Left lung (tissue), 10 donors: Measurements from ENCODE around the gene MAPK9. TPM values are rescaled to one million over a fixed set of nuclear protein-coding genes. Genes with fewer than 3 reads are reported as not detected.

Experiments used
- ATAC-seq: fragments of 200-7000 bp; cut with Tn5 transposase; one replicate; pipeline ENCODE4 v1.9.1; 2020; ENCODE audit warnings: moderate library complexity
- DNase-seq, 4 donors: peaks; one replicate each; pipeline ENCODE4 v3.0.0-alpha.2; 2013 to 2020
- H3K27ac ChIP-seq, 2 donors: fragments of 200-600 bp; sonication (generic) in 1 of 2; one replicate each; pipeline versions ENCODE4 v1.5.0 to v1.8.0; 2020 to 2021
- H3K27me3 ChIP-seq, 2 donors: fragments of 200-600 bp; sonication (generic) in 1 of 2; one replicate each; pipeline versions ENCODE4 v1.5.0 to v1.8.0; 2020 to 2021
- H3K36me3 ChIP-seq, 2 donors: fragments of 200-600 bp; sonication (generic) in 1 of 2; one replicate each; pipeline versions ENCODE4 v1.5.0 to v1.8.0; 2020 to 2021
- H3K4me1 ChIP-seq, 2 donors: fragments of 200-600 bp; one replicate each; pipeline ENCODE4 v1.8.0; 2021
- H3K4me3 ChIP-seq, 2 donors: fragments of 200-600 bp; sonication (generic) in 1 of 2; one replicate each; pipeline versions ENCODE4 v1.5.0 to v1.8.0; 2020 to 2021; ENCODE audit warnings: mild to moderate bottlenecking in 1 of 2
- H3K9me3 ChIP-seq, 2 donors: fragments of 200-600 bp; sonication (generic) in 1 of 2; one replicate each; pipeline versions ENCODE4 v1.5.0 to v1.8.0; 2020 to 2021
- intact Hi-C, 2 donors: fragments of 100-400 bp; cut with DNase I; formaldehyde crosslinking; loops; one replicate each; pipeline versions ENCODE4 v1.11.2 to v1.14.2; 2022
- polyA plus RNA-seq, 6 donors: library from polyadenylated mRNA; unstranded; fragments of 120-200 nt; gene quantifications; one replicate each; pipeline ENCODE4 v1.2.1, GENCODE V29; 2013; ENCODE audit not compliant: insufficient read length in 6 of 6
- total RNA-seq, 2 donors: library from RNA; stranded (reverse); fragmentation: NEBNext Ultra II Directional; extraction: Animal tissue kit (Norgen Biotek cat#: 25700); gene quantifications; one replicate each; pipeline ENCODE4 v1.2.1, GENCODE V29; 2021
- TF ChIP-seq, protein P1 (sequence below), 2 donors: fragments of 200-600 bp; sonication (generic) in 1 of 2; IDR thresholded peaks; one replicate each; pipeline versions ENCODE4 v1.5.0 to v1.8.0; 2021; ENCODE audit warnings: antibody characterized with exemption in 2 of 2
- donor health status: DM: no; HTN: yes; CAD: no.
- donor health status: DM: no; HTN: no; CAD: no.

Gene MAPK9
- total and polyA plus RNA-seq, 8 donors, result 36.2 to 44.9 (median 38.4) TPM

DNA sequence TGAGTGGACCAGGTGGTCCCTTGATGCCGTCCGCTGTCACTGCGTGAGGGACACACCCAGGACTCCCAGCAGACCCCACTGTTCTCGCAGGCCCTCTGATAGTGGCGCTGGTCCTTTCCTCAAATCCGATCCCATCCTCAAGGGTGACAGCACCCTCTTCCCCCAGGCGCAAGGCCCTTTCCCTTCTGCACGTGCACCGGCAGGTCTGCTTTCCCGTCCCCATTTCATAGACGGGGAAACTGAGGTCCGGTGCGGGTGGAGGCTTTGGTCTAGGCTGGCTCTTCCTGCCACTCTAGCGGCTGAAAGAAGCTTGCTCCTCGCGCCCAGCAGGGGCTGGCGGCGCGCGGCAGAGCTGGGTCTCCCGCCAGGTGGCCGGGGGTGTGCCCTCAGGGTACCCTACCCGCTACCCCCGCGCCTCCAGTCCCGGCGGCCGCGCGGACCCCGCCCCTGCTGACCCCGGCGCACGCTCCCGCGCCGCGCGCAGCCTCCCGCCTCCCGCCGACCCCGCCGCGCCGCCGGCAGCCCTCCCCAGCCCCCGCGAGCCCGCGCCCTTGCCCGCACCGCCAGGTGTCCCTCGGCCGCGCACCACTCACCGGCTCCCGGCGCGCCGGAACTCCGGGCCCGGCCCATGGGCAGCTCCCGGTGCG lies 83.3 kb downstream of the MAPK9 start:
- peaks cover 19 to 80% of the 10 kb centered on the region in 2 donors for H3K27me3 ChIP-seq
- peak overlapping the region in 1 of 2 donors; percentile 26 for H3K4me3 ChIP-seq
- ATAC-seq (peak; percentile 16), DNase-seq (peak in 2 of 4 donors; percentile 7 to 11)
- no peak overlapping the region for H3K27ac ChIP-seq
- intact Hi-C loops, result no loop called here
- TF ChIP-seq, protein P1, sequence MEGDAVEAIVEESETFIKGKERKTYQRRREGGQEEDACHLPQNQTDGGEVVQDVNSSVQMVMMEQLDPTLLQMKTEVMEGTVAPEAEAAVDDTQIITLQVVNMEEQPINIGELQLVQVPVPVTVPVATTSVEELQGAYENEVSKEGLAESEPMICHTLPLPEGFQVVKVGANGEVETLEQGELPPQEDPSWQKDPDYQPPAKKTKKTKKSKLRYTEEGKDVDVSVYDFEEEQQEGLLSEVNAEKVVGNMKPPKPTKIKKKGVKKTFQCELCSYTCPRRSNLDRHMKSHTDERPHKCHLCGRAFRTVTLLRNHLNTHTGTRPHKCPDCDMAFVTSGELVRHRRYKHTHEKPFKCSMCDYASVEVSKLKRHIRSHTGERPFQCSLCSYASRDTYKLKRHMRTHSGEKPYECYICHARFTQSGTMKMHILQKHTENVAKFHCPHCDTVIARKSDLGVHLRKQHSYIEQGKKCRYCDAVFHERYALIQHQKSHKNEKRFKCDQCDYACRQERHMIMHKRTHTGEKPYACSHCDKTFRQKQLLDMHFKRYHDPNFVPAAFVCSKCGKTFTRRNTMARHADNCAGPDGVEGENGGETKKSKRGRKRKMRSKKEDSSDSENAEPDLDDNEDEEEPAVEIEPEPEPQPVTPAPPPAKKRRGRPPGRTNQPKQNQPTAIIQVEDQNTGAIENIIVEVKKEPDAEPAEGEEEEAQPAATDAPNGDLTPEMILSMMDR (IDR thresholded peaks at IDR 0.05), result no peak
- H3K36me3 ChIP-seq, result no peaks in the 10 kb centered on the region
- H3K9me3 ChIP-seq, result no peaks in the 10 kb centered on the region
- H3K4me1 ChIP-seq, result peaks cover 0 to 11% of the 10 kb centered on the region in 2 donors

DNA sequence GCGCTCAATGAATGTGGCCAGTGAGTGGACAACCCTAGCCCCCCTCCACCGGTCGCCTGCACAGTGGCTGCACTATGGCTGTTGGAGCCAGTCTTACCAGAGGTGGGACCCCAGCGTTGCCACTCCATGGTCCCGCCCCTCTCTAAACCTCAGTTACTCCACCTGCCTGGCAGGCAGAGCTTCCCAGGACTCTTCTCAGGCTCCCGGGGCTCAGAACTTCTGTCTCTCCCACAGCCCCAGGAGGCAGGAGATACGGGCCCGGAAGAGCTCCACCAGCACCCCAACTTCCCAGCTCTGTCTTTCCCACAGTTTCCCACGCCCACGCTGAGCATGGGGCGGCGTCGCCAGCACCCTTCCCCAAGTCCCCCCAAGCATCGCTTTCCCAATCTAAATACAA lies 83.8 kb downstream of the MAPK9 start:
- Histone ChIP-seq H3K9me3 (no peaks in the 10 kb centered on the region), H3K4me1 (peaks cover 0 to 11% of the 10 kb centered on the region in 2 donors), H3K27ac (no peak overlapping the region), H3K36me3 (no peaks in the 10 kb centered on the region), H3K4me3 (no peak overlapping the region), H3K27me3 (peaks cover 19 to 81% of the 10 kb centered on the region in 2 donors)
- ATAC-seq (no peak), DNase-seq (no peak)
- intact Hi-C loops, result no loop called here
- TF ChIP-seq, protein P1 (IDR thresholded peaks at IDR 0.05), result no peak

DNA sequence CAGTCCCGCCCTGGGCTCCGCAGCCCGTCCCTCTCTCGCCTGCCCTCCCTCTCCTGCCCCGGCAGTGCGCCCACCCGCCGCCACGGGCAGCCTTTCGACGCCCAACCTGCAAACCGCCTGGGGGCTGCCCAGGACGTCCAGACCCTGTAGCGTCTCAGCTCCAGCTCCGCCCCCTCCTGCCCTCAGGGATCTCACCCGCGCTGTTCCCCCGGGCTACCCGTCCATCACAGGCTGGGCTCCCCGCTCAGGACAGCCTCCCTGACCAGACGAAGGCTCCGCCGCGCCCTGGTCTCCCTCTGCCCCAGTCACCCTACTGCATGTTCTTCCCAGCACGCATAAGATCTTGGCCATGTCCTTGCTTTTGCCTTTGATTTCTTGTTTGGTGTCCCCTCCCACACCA lies 84.3 kb downstream of the MAPK9 start:
- H3K9me3 ChIP-seq, result no peaks in the 10 kb centered on the region
- no peak overlapping the region for H3K27ac ChIP-seq
- DNase-seq (no peak), ATAC-seq (no peak)
- intact Hi-C loops, result no loop called here
- peaks cover 19 to 77% of the 10 kb centered on the region in 2 donors for H3K27me3 ChIP-seq
- peaks cover 0 to 11% of the 10 kb centered on the region in 2 donors for H3K4me1 ChIP-seq
- no peak overlapping the region for H3K4me3 ChIP-seq
- TF ChIP-seq, protein P1 (IDR thresholded peaks at IDR 0.05), result no peak
- no peaks in the 10 kb centered on the region for H3K36me3 ChIP-seq

DNA sequence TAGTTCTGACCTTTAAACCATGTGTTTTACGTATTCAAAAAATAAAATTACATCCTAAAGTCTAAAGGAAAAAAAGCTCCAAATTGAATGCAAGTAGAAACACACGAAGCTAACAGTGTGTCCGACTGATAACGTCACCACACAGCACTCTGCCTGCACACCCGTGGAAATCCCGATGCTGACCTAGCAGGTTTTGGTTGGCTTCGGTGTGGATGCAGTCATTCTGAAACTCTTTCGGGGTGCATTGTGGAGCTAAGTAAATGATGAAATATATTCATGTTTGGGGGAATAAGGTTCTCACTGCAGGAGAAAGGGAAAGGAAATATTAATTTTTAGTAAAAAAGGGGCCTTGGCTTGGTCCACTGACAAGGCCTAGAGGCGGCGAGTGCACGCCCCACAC lies 84.9 kb downstream of the MAPK9 start:
- Histone ChIP-seq H3K4me3 (no peak overlapping the region), H3K36me3 (no peaks in the 10 kb centered on the region), H3K4me1 (peaks cover 0 to 11% of the 10 kb centered on the region in 2 donors), H3K27ac (no peak overlapping the region), H3K9me3 (no peaks in the 10 kb centered on the region), H3K27me3 (peaks cover 19 to 71% of the 10 kb centered on the region in 2 donors)
- DNase-seq, result no peak
- intact Hi-C loops, result no loop called here
- TF ChIP-seq, protein P1 (IDR thresholded peaks at IDR 0.05), result no peak
- ATAC-seq, result no peak

DNA sequence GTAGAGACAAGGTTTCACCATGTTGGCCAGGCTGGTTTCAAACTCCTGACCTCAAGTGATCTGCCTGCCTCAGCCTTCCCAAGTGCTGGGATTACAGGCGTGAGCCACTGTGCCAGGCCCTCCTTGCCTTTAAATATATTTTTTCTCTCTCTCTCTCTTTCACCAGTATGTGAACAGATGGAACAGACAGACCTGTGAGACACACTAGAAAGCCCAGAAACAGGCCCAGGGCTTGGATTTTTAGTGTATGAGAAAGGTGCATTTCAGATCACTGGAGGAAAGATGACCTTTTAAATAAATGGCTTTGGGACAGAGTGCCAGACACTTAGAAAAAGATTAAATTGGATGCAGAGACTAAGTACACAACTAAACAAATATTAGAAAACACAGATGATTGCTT lies 86.0 kb downstream of the MAPK9 start:
- H3K4me3 ChIP-seq, result no peak overlapping the region
- H3K27ac ChIP-seq, result no peak overlapping the region
- no peaks in the 10 kb centered on the region for H3K9me3 ChIP-seq
- intact Hi-C loops, result no loop called here
- ATAC-seq (no peak), DNase-seq (no peak)
- TF ChIP-seq, protein P1 (IDR thresholded peaks at IDR 0.05), result no peak
- peaks cover 0 to 11% of the 10 kb centered on the region in 2 donors for H3K4me1 ChIP-seq
- peaks cover 19 to 60% of the 10 kb centered on the region in 2 donors for H3K27me3 ChIP-seq
- H3K36me3 ChIP-seq, result no peaks in the 10 kb centered on the region
